Pancreas (tissue), 10 donors: ENCODE measurements around the gene NOX4. TPM values are rescaled to one million over a fixed set of nuclear protein-coding genes. Genes with fewer than 3 reads are reported as not detected.
"Not testable (repeated sequence)": the region's sequence is repeated elsewhere in the genome, so short reads cannot be mapped to it uniquely, and the experiment has no call there.

Experiments
- ATAC-seq, 4 donors: fragments of 200-7000 bp; cut with Tn5 transposase; one replicate each; pipeline versions ENCODE4 v1.8.0 to v1.9.1; 2020; ENCODE audit warnings: mild to moderate bottlenecking in 4 of 4, moderate library complexity in 4 of 4
- DNase-seq, 6 donors: peaks; one replicate each; pipeline ENCODE4 v3.0.0-alpha.2; 2020
- FAIRE-seq: peaks from 2 replicates; lab custom pipeline; 2012; peaks lifted over from hg19 to GRCh38; lab: Jason Lieb, UNC
- H3K27ac ChIP-seq, 4 donors: fragments of 200-600 bp; sonication (generic); 1 replicate in 3 of 4; 2 replicates in 1 of 4; pipeline versions ENCODE4 v1.5.0 to v1.8.0; 2020
- H3K27me3 ChIP-seq, 4 donors: fragments of 200-600 bp; one replicate each; pipeline ENCODE4 v1.8.0; 2021
- H3K36me3 ChIP-seq, 3 donors: fragments of 200-600 bp; sonication (generic) in 1 of 3; one replicate each; pipeline versions ENCODE4 v1.5.0 to v1.8.0; 2020 to 2021
- H3K4me1 ChIP-seq, 3 donors: fragments of 200-600 bp; one replicate each; pipeline ENCODE4 v1.8.0; 2021
- H3K4me3 ChIP-seq, 4 donors: fragments of 200-600 bp; sonication (generic) in 2 of 4; one replicate each; pipeline versions ENCODE4 v1.5.0 to v1.8.0; 2020 to 2021
- H3K9me3 ChIP-seq, 4 donors: fragments of 200-600 bp; one replicate each; pipeline ENCODE4 v1.8.0; 2021
- WGBS, 2 donors: extraction: QIAGEN DNeasy Blood & Tissue Kit; methylation state at CpG; one replicate each; pipeline ENCODE4 v1.1.7; 2013; 5-methylcytosine and 5-hydroxymethylcytosine counted together
- intact Hi-C, 3 donors: fragments of 100-400 bp; cut with DNase I; formaldehyde crosslinking; loops; one replicate each; pipeline versions ENCODE4 v1.11.1 to v1.14.2; 2022
- polyA plus RNA-seq, 2 donors: library from polyadenylated mRNA; stranded (reverse); fragments of 200-250 nt; gene quantifications; one replicate each; pipeline ENCODE4 v1.2.3, GENCODE V29; 2013
- total RNA-seq, 6 donors: library from RNA; stranded (reverse); fragmentation: NEBNext Ultra II Directional in 4 of 6; extraction: Animal tissue kit (Norgen Biotek cat#: 25700) in 4 of 6; gene quantifications; one replicate each; pipeline versions ENCODE4 v1.2.1 to v1.2.4, GENCODE V29; 2021 to 2023
- TF ChIP-seq, protein P1 (sequence below), 4 donors: fragments of 200-600 bp; sonication (generic) in 3 of 4; IDR thresholded peaks; one replicate each; pipeline versions ENCODE4 v1.5.0 to v1.8.0; 2021; ENCODE audit warnings: antibody characterized with exemption in 4 of 4
- donor health status: healthy with polysubstance abuse.
- donor health status: DM: no; HTN: no; CAD: no; lungs with moderate emphysema.
- donor health status: DM: no; HTN: no; CAD: no.
- donor health status: control.
- donor health status: control.
- donor health status: Bipolar disorder and iron deficiency.
- donor health status: DM: yes; HTN: yes; CAD: no.
- donor health status: DM: no; HTN: no; CAD: no.
- donor health status: DM: no; HTN: no; CAD: no.
- donor health status: DM: yes; HTN: yes; CAD: no.

Gene NOX4
- total and polyA plus RNA-seq, 8 donors, result 0.09 to 2.6 (median 0.41) TPM

DNA sequence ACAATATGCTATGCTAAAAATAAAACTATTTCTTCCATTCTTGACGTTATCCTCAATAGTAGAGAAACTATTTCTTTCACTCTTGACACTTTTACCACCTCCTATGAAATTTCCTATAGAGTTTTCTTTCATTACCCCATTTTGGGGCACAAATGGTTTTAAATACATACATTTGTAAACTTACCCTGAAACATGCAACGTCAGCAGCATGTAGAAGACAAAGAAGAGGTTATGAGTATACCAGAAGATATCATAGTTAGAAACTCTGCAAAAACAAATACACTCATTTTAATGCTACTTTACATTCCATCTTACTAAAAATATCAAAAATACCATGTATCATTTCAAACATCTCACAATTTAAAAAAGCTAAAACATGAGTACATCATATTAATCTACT is 69.5 kb downstream of the NOX4 start:
- H3K36me3 ChIP-seq, result no peaks in the 10 kb centered on the region

DNA sequence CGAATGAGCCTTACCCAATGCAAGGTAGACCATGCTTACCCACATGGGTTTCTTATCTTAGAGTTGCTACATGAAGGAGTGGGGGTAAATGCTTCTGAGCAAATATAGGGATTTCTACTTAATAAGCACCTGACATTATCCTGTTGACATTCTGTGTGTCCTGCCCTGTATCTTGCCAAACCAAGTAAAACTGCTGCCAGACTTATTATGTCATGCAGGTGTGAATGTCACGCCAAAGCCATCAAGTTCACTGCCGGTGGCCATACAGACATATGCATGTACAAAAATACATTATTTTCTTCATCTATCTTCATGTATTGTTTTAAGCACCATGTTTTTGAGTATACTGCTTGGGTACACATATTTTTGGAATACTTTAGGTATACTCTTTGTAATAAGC is 70.2 kb downstream of the NOX4 start:
- H3K27ac ChIP-seq, result no peak overlapping the region

More for the DNA sequence above, 69.5 kb downstream of the NOX4 start:
- DNase-seq (no peak), ATAC-seq (no peak), FAIRE-seq (no peak)
- WGBS, 2 donors, result 36 to 41% methylated on average over 2 of the region's 2 CpGs
- TF ChIP-seq, protein P1, sequence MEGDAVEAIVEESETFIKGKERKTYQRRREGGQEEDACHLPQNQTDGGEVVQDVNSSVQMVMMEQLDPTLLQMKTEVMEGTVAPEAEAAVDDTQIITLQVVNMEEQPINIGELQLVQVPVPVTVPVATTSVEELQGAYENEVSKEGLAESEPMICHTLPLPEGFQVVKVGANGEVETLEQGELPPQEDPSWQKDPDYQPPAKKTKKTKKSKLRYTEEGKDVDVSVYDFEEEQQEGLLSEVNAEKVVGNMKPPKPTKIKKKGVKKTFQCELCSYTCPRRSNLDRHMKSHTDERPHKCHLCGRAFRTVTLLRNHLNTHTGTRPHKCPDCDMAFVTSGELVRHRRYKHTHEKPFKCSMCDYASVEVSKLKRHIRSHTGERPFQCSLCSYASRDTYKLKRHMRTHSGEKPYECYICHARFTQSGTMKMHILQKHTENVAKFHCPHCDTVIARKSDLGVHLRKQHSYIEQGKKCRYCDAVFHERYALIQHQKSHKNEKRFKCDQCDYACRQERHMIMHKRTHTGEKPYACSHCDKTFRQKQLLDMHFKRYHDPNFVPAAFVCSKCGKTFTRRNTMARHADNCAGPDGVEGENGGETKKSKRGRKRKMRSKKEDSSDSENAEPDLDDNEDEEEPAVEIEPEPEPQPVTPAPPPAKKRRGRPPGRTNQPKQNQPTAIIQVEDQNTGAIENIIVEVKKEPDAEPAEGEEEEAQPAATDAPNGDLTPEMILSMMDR (IDR thresholded peaks at IDR 0.05), result no peak
- Histone ChIP-seq H3K9me3 (no peaks in the 10 kb centered on the region), H3K27ac (no peak overlapping the region), H3K4me3 (no peak overlapping the region), H3K4me1 (no peaks in the 10 kb centered on the region), H3K27me3 (no peaks in the 10 kb centered on the region)
- intact Hi-C loops, result no loop called here

DNA sequence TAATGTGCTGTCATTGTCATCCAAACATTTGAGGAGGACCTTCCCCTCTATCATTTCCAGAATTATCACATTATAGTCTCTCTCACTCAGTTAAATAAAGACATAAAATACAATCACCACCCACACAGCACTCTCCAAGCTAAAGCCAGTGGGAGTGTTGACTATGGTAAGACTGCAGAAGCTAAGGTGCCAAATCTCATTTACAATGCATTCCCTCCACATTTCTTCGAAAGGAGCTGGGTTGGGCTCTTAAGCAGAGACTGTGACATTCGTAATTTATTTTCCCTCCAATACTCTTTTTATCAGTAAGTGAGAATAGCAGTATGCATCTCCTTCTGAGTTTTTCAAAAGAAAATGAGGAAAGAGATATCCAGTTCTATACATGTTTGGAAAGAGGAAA is 74.2 kb downstream of the NOX4 start:
- DNase-seq, result no peak
- TF ChIP-seq, protein P1 (IDR thresholded peaks at IDR 0.05), result no peak
- 26 to 34% methylated on average over 2 of the region's 2 CpGs for WGBS, 2 donors
- no peak overlapping the region for H3K4me3 ChIP-seq
- no peaks in the 10 kb centered on the region for H3K4me1 ChIP-seq
- no peak overlapping the region for H3K27ac ChIP-seq
- H3K9me3 ChIP-seq, result no peaks in the 10 kb centered on the region
- intact Hi-C loops, result no loop called here
- no peak for ATAC-seq
- no peak for FAIRE-seq
- no peaks in the 10 kb centered on the region for H3K36me3 ChIP-seq
- H3K27me3 ChIP-seq, result no peaks in the 10 kb centered on the region

More for the DNA sequence above, 70.2 kb downstream of the NOX4 start:
- DNase-seq, result no peak
- Histone ChIP-seq H3K9me3 (no peaks in the 10 kb centered on the region), H3K36me3 (no peaks in the 10 kb centered on the region), H3K27me3 (no peaks in the 10 kb centered on the region), H3K4me3 (no peak overlapping the region), H3K4me1 (no peaks in the 10 kb centered on the region)
- TF ChIP-seq, protein P1 (IDR thresholded peaks at IDR 0.05), result no peak
- 43 to 49% methylated on average over 3 of the region's 3 CpGs for WGBS, 2 donors
- FAIRE-seq, result no peak
- intact Hi-C loops, result no loop called here
- ATAC-seq, result no peak

DNA sequence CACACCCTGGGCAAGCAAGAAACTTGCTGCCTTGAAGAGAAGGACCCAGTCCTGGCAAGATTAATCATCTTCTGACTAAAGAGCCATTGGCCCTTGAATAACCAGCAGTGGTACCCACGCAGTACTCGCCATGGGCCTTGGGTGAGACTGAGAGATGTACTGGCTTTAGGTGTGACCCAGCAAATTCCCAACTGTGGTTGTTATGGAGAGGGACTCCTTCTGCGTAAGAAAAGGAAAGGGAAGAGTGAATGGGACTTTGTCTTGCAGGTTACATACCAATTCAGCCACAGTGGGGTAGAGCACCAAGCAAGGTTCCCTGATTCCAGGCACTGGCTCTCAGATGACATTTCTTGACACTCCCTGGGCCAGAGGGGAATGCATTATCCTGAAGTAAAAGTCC is 80.1 kb downstream of the NOX4 start:
- FAIRE-seq, H3K36me3 ChIP-seq, H3K4me3 ChIP-seq, ATAC-seq, H3K9me3 ChIP-seq, intact Hi-C loops, DNase-seq, H3K27ac ChIP-seq, H3K27me3 ChIP-seq, H3K4me1 ChIP-seq: not testable (repeated sequence)
- WGBS, 2 donors, result 82 to 100% methylated on average over 3 of the region's 3 CpGs

DNA sequence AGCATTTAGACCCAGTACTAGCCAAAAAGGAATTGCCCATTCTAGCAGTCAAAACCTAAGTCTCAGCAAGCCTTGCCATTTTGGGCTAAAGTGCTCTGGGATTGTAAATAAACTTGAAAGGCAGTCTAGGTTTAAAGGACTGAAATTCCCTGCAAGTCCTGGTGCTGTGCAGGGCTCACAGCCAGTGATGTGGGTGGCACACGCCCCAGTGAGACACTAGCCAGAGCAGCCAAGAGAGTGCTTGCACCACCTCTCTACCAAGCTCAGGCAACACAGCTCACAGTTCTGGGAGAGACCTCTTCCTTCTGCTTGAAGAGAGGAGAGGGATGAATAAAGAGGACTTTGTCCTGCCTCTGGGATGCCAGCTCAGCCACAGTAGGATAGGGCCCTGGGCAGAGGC is 80.5 kb downstream of the NOX4 start:
- intact Hi-C loops, ATAC-seq, H3K4me1 ChIP-seq, H3K27me3 ChIP-seq, H3K36me3 ChIP-seq, H3K9me3 ChIP-seq, H3K4me3 ChIP-seq, DNase-seq, FAIRE-seq, H3K27ac ChIP-seq: not testable (repeated sequence)
- 29 to 81% methylated on average over 1 of the region's 1 CpG for WGBS, 2 donors

DNA sequence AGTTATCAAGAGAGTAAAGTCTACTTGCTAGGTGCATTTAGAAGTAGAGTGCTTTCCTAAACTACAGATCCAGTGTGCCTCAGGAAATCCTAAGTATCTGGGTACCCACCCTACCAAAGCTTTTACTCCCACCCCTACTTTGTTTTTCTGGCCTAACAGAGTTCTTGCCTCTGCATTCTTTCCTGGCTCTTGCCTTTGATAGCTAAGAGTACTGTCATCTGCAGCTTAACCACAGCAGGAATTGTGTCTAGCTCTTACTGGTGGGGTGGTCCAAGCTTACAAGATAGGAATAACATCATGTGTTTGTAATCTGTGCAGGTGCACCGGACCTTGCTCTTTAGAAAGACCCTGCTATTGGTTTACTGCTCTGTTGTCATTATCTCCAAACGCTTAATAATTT is 82.7 kb downstream of the NOX4 start:
- DNase-seq, H3K4me1 ChIP-seq, H3K27ac ChIP-seq, H3K9me3 ChIP-seq, H3K36me3 ChIP-seq, ATAC-seq, FAIRE-seq, intact Hi-C loops, H3K27me3 ChIP-seq, H3K4me3 ChIP-seq: not testable (repeated sequence)
- 59 to 63% methylated on average over 2 of the region's 2 CpGs for WGBS, 2 donors
